ENCODE measurements around the gene GLG1.
"Not testable (repeated sequence)": the region's sequence is repeated elsewhere in the genome, so short reads cannot be mapped to it uniquely, and the experiment has no call there.

The GLG1 gene

DNA sequence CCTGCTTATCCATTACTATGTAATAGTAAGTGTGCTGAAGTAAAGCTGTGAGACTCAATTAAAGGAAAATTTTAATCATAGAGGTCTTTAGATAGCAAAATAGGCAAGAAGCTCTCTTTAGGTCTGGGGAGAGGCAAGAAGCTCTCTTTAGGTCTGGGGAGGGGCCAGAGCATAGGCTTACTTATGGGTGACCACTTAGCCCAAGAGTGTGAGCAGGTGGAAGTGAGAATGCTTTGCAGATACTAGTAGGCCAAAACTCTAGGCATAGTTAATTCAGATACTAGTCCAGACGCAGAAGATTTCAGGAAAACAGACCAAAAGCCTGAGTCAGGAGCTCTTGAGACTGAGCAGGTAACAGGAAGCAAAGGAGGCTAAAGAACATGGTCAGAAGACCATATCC lies 49.6 kb downstream of the GLG1 start:
- no peak overlapping the region for H2AFZ ChIP-seq (ENCODE audit: low read depth)
- TF ChIP-seq, protein P1, sequence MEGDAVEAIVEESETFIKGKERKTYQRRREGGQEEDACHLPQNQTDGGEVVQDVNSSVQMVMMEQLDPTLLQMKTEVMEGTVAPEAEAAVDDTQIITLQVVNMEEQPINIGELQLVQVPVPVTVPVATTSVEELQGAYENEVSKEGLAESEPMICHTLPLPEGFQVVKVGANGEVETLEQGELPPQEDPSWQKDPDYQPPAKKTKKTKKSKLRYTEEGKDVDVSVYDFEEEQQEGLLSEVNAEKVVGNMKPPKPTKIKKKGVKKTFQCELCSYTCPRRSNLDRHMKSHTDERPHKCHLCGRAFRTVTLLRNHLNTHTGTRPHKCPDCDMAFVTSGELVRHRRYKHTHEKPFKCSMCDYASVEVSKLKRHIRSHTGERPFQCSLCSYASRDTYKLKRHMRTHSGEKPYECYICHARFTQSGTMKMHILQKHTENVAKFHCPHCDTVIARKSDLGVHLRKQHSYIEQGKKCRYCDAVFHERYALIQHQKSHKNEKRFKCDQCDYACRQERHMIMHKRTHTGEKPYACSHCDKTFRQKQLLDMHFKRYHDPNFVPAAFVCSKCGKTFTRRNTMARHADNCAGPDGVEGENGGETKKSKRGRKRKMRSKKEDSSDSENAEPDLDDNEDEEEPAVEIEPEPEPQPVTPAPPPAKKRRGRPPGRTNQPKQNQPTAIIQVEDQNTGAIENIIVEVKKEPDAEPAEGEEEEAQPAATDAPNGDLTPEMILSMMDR (conservative IDR thresholded peaks at IDR 0.05; ENCODE audit: low read depth, low read length): no peak
- peak overlapping the region; percentile 72 for H3K4me2 ChIP-seq
- H3K27me3 ChIP-seq (ENCODE audit: insufficient read depth, low read depth): no peaks in the 10 kb centered on the region
- H3K27ac ChIP-seq: peak overlapping the region; percentile 23; the same call in 1 of the 2 replicates
- no peaks in the 10 kb centered on the region; the same call in 1 of the 2 replicates for H4K20me1 ChIP-seq (ENCODE audit: insufficient read depth)
- peaks cover 36% of the 10 kb centered on the region; the same call in 1 of the 2 replicates for H3K79me2 ChIP-seq (ENCODE audit: insufficient read depth, low read depth)
- H3K4me3 ChIP-seq (IDR thresholded peaks at IDR 0.05; ENCODE audit: insufficient read depth, low read depth, low read length): no peak overlapping the region
- H3K4me1 ChIP-seq (ENCODE audit: low read depth, poor library complexity, severe bottlenecking): peaks cover 52% of the 10 kb centered on the region
- no peaks in the 10 kb centered on the region for H3K36me3 ChIP-seq (ENCODE audit: insufficient read depth)
- no peak overlapping the region for H3K9ac ChIP-seq

DNA sequence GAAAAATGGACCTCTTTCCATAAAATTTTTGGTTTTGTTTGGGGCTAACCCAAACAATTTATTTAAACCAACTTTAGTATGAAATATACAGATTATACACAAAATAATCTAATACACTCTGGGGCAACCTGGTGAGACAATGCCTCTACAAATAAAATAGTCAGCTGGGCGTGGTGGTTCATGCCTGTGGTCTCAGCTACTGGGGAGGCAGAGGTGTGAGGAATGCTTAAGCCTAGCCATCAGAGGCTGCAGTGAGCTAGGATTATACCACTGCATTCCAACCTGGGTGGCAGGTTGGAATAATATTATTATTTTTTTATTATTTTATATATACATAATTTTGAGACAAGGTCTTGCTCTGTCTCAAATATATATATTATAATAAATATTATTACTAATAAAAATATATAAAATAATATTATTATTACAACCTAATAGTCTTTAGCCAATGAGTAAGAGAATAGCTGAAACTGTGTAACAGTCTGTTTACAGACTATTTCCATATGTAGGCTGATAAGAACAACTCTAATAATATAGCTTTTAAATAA lies 50.5 kb downstream of the GLG1 start:
- Histone ChIP-seq H3K4me2 (peak overlapping the region; percentile 72; the same call in 1 of the 2 replicates), H4K20me1 (ENCODE audit: insufficient read depth) (no peaks in the 10 kb centered on the region; the same call in 1 of the 2 replicates), H3K4me1 (ENCODE audit: low read depth, poor library complexity, severe bottlenecking) (peaks cover 44% of the 10 kb centered on the region), H3K36me3 (ENCODE audit: insufficient read depth) (no peaks in the 10 kb centered on the region), H3K79me2 (ENCODE audit: insufficient read depth, low read depth) (peaks cover 31% of the 10 kb centered on the region; the same call in 1 of the 2 replicates), H3K4me3 (IDR thresholded peaks at IDR 0.05; ENCODE audit: insufficient read depth, low read depth, low read length) (no peak overlapping the region), H3K9ac (no peak overlapping the region), H3K27me3 (ENCODE audit: insufficient read depth, low read depth) (no peaks in the 10 kb centered on the region), H3K27ac (no peak overlapping the region), H2AFZ (ENCODE audit: low read depth) (no peak overlapping the region)
- TF ChIP-seq, protein P1 (conservative IDR thresholded peaks at IDR 0.05; ENCODE audit: low read depth, low read length): no peak

DNA sequence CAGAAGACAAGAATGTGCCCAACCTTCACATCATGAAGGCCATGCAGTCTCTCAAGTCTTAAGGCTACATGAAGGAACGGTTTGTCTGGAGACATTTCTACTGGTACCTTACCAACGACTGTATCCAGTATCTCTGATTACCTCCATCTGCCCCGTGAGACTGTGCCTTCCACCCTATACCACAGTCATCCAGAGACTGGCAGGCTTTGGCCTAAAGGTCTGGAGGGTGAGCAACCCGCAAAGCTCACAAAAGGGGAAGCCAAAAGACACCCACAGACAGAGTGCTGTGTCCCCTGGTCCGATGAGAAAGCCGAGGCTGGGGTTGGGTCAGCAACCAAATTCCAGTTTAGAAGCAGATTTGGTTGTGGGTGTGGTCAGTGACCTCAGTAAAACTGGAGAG lies 54.6 kb downstream of the GLG1 start:
- H3K4me2 ChIP-seq; H3K27me3 ChIP-seq (ENCODE audit: insufficient read depth, low read depth); H3K9ac ChIP-seq; H3K36me3 ChIP-seq (ENCODE audit: insufficient read depth); H4K20me1 ChIP-seq (ENCODE audit: insufficient read depth); H2AFZ ChIP-seq (ENCODE audit: low read depth); H3K27ac ChIP-seq; H3K4me3 ChIP-seq (IDR thresholded peaks at IDR 0.05; ENCODE audit: insufficient read depth, low read depth, low read length): not testable (repeated sequence)
- peaks cover 12% of the 10 kb centered on the region for H3K4me1 ChIP-seq (ENCODE audit: low read depth, poor library complexity, severe bottlenecking)
- H3K79me2 ChIP-seq (ENCODE audit: insufficient read depth, low read depth): peaks cover 10% of the 10 kb centered on the region; the same call in 1 of the 2 replicates

DNA sequence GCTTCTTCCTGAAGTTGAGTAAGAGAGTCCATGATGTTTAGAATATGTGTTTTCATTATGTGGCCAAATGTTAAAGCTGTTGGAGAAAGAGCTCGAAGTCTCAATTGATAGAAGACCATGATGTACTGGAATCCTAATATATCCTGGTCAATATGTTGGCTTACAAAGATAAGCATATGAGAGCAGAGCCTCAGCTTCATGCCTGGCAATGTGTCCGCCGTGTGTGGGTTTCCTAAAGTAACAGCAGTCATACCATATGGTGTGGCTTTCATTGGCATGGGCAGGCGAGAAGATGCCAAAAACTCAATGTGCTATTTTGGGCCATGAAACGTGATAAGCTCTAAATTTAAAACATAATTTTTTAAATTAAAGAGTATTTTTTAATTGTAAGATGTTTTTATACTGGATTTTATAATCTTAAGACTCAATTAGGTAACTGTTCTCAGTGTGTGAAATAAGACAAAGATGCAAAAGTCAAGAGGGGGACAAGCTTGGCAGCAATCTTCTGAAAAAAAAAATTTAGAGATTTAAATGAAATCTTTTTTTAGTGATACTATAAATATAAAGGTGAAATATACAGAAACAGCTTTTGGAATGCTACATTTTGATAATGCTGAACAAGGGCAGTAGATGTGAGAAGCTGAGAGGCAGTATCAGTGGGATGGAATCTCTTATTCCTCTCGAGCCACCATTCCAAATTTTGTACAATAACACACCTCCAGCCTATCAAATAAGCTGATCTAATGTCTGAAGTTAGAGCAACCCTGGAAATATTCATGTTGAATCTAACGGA lies 56.5 kb downstream of the GLG1 start:
- not testable (repeated sequence) for H3K36me3 ChIP-seq (ENCODE audit: insufficient read depth); H4K20me1 ChIP-seq (ENCODE audit: insufficient read depth); H3K27me3 ChIP-seq (ENCODE audit: insufficient read depth, low read depth); H3K27ac ChIP-seq; H3K4me3 ChIP-seq (IDR thresholded peaks at IDR 0.05; ENCODE audit: insufficient read depth, low read depth, low read length); H3K4me1 ChIP-seq (ENCODE audit: low read depth, poor library complexity, severe bottlenecking); H3K4me2 ChIP-seq; H3K79me2 ChIP-seq (ENCODE audit: insufficient read depth, low read depth); H2AFZ ChIP-seq (ENCODE audit: low read depth); H3K9ac ChIP-seq

DNA sequence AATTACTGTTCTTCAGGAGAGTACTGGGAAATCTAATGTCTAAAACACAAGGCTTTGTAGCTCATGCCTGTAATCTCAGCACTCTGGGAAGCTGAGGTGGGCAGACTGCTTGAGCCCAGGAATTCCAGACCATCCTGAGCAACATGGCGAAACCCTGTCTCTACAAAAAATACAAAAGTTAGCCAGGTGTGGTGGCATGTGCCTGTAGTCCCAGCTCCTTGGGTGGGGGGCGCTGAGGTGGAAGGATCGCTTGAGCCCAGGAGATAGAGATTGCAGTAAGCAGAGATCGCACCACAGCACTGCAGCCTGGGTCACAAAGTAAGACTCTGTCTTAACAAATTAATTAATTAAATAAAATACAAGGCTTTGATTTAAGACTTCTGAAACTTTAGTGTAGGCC lies 60.8 kb downstream of the GLG1 start:
- H3K27ac ChIP-seq; H4K20me1 ChIP-seq (ENCODE audit: insufficient read depth); H2AFZ ChIP-seq (ENCODE audit: low read depth); H3K4me2 ChIP-seq; H3K4me3 ChIP-seq (IDR thresholded peaks at IDR 0.05; ENCODE audit: insufficient read depth, low read depth, low read length); H3K4me1 ChIP-seq (ENCODE audit: low read depth, poor library complexity, severe bottlenecking); H3K79me2 ChIP-seq (ENCODE audit: insufficient read depth, low read depth); H3K9ac ChIP-seq; H3K27me3 ChIP-seq (ENCODE audit: insufficient read depth, low read depth); H3K36me3 ChIP-seq (ENCODE audit: insufficient read depth): not testable (repeated sequence)

DNA sequence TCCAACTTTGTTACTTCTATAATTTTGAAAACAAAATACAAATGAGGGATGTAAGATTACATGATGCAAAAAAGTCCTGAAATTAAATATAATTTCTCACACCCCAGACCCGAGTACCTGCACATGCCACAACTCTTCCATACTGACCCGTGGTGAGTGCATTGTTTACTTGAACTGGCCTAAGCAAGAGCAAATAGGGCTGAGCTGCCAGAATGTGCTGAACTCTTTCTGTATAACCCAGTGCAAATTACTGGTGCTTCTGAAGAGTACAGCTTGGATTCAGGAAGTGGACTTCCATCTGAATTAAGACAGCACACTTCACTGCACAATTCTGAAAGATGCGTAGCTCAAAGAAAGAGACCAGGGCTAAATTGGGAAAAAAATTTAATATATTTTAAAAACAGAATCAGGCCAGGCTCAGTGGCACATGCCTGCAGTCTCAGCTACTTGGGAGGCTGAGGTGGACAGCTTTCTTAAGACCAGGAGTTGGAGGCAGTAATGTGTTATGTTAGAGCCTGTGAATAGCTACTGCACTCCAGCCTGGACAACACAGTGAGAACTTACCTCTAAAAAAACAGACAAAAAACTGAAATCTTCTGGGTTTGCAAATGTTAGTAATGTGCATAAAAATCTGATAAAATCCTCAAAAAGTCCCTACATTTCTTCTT lies 63.9 kb downstream of the GLG1 start:
- not testable (repeated sequence) for H3K4me3 ChIP-seq (IDR thresholded peaks at IDR 0.05; ENCODE audit: insufficient read depth, low read depth, low read length); H3K27me3 ChIP-seq (ENCODE audit: insufficient read depth, low read depth); H3K36me3 ChIP-seq (ENCODE audit: insufficient read depth); H4K20me1 ChIP-seq (ENCODE audit: insufficient read depth); H2AFZ ChIP-seq (ENCODE audit: low read depth); H3K9ac ChIP-seq; H3K4me1 ChIP-seq (ENCODE audit: low read depth, poor library complexity, severe bottlenecking); H3K4me2 ChIP-seq; H3K27ac ChIP-seq; H3K79me2 ChIP-seq (ENCODE audit: insufficient read depth, low read depth)

DNA sequence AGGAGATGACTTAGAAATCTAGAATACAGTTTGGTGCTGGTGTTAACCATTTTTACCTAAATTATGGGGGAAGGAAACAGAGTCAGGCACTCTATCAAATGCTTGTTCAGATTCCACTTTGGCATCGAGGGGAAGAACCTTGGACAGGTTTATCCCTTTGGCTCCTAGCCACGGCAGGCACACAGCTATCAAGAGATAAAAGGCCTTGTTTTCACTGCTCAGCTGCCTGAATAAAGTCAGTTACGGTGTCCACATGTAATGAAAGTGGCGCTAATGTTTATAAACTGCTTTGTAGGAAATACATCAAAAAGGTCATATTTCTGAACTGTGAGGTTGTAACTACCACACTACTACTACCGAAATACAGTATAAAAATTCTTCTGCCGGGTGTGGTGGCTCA lies 66.3 kb downstream of the GLG1 start:
- H3K79me2 ChIP-seq (ENCODE audit: insufficient read depth, low read depth); H3K4me1 ChIP-seq (ENCODE audit: low read depth, poor library complexity, severe bottlenecking); H2AFZ ChIP-seq (ENCODE audit: low read depth); H3K27me3 ChIP-seq (ENCODE audit: insufficient read depth, low read depth); H3K4me3 ChIP-seq (IDR thresholded peaks at IDR 0.05; ENCODE audit: insufficient read depth, low read depth, low read length); H4K20me1 ChIP-seq (ENCODE audit: insufficient read depth); H3K4me2 ChIP-seq; H3K36me3 ChIP-seq (ENCODE audit: insufficient read depth); H3K27ac ChIP-seq; H3K9ac ChIP-seq: not testable (repeated sequence)

DNA sequence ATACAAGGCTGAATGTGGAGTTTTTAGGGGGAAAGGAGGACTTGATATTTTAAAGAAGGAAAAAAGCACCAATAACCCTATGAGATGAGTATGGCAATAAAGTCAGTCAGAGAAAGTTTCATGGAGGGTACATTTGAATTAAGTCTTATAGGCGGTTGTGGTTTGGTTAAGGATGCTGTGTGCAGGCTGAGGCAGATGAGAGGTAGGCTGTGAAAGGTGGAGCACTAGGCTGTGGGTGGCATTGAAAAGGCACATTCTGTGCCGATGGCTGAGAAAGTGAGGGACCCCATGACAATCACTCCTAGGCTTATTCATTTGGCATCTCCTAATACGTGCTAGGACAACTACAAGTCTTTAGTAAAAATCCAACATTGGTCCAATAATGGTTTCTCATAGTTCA lies 68.1 kb downstream of the GLG1 start:
- H3K79me2 ChIP-seq (ENCODE audit: insufficient read depth, low read depth): not testable (repeated sequence)

More for the DNA sequence above, 68.1 kb downstream of the GLG1 start:
- H2AFZ ChIP-seq (ENCODE audit: low read depth); H3K4me3 ChIP-seq (IDR thresholded peaks at IDR 0.05; ENCODE audit: insufficient read depth, low read depth, low read length); H3K9ac ChIP-seq; H3K4me1 ChIP-seq (ENCODE audit: low read depth, poor library complexity, severe bottlenecking); H3K27me3 ChIP-seq (ENCODE audit: insufficient read depth, low read depth); H4K20me1 ChIP-seq (ENCODE audit: insufficient read depth); H3K36me3 ChIP-seq (ENCODE audit: insufficient read depth); H3K4me2 ChIP-seq; H3K27ac ChIP-seq: not testable (repeated sequence)
